GM23248 (cell line): ENCODE measurements around the gene TMEM95.

Experiments
- EZH2 ChIP-seq: fragments of 200-600 bp; sonication (generic); IDR thresholded peaks from 2 replicates; pipeline ENCODE4 v1.6.1; 2018; ENCODE audit warnings: antibody characterized with exemption, mild to moderate bottlenecking; ENCODE audit not compliant: insufficient read depth, poor library complexity, severe bottlenecking
- EZH2phosphoT487 ChIP-seq: fragments of 200-600 bp; sonication (generic); IDR thresholded peaks from 2 replicates; pipeline ENCODE4 v1.6.1; 2018; ENCODE audit warnings: antibody characterized with exemption, moderate library complexity, mild to moderate bottlenecking, low read depth; ENCODE audit not compliant: insufficient read depth

DNA sequence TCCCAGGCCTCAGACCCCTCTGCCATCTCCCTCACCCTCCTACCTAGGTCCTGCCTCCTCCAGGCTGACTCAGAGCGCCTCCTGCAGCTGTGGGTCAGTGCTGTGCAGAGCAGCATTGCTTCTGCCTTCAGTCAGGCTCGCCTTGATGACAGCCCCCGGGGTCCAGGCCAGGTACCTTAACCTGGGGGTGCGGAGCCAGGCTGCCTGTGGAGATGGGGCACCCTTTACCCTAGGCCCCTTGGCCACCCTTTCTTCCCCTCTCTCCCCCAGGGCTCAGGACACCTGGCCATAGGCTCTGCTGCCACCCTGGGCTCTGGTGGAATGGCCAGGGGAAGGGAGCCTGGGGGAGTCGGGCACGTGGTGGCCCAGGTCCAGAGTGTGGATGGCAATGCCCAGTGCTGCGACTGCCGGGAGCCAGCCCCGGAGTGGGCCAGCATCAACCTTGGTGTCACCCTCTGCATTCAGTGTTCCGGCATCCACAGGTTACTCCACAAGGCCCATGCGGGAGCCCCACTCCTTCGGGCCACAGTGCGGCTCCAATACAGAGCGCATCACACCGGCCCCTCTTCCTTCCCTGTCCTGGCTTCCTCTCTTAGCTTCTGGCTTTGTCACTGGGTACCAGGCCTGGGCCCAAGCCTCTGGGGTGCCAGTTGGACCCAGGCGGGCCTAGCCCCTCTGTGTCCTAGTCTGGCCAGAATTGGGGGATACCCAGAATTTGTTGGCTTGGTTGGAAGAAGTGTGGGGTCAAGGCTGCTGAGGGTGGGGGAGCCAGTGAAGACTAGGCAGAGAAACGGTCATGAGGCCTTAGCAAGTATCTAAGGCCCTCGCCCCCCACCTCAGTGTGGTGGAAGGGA is 8.0 kb upstream of the TMEM95 start:
- no peak for TF ChIP-seq EZH2
- no peak for TF ChIP-seq EZH2phosphoT487
